T-helper 22 cell (primary cell): ENCODE measurements around the gene ASPSCR1.
"Not testable (repeated sequence)": the region's sequence is repeated elsewhere in the genome, so short reads cannot be mapped to it uniquely, and the experiment has no call there.

Experiments
- DNase-seq: peaks from one replicate; pipeline ENCODE4 v3.0.0-alpha.2; 2020; ENCODE audit warnings: low read depth

ASPSCR1 gene

GRCh38 chr17:81941484-81942166, 35.8 kb upstream of the ASPSCR1 start:
- no peak for DNase-seq

GRCh38 chr17:81942167-81942553, 35.3 kb upstream of the ASPSCR1 start:
- no peak for DNase-seq

GRCh38 chr17:81944858-81945257, 32.6 kb upstream of the ASPSCR1 start:
- DNase-seq = no peak

GRCh38 chr17:81947189-81947588, 30.2 kb upstream of the ASPSCR1 start, which contains the start of gene MYADML2:
MYADML2 (minus strand) TSS chr17:81947233; CDS start chr17:81941741, 5,492 bp downstream.
- no peak for DNase-seq

GRCh38 chr17:81948635-81949378, 28.6 kb upstream of the ASPSCR1 start:
- no peak for DNase-seq

GRCh38 chr17:81950501-81950900, 26.9 kb upstream of the ASPSCR1 start:
- no peak for DNase-seq

- no peak for DNase-seq
These were observed 25.4 kb upstream of the ASPSCR1 start for GRCh38 chr17:81951785-81952684.

GRCh38 chr17:81952792-81953228, 24.6 kb upstream of the ASPSCR1 start:
- DNase-seq = no peak

- DNase-seq = not testable (repeated sequence)
These were observed 24.0 kb upstream of the ASPSCR1 start for GRCh38 chr17:81953443-81953842.

- DNase-seq = no peak
These were observed 23.0 kb upstream of the ASPSCR1 start for GRCh38 chr17:81954131-81955057.

- no peak for DNase-seq
These were observed 22.3 kb upstream of the ASPSCR1 start for GRCh38 chr17:81955058-81955681.

GRCh38 chr17:81955756-81956544, 21.5 kb upstream of the ASPSCR1 start:
- no peak for DNase-seq

- no peak for DNase-seq
These were observed 20.5 kb upstream of the ASPSCR1 start for GRCh38 chr17:81956607-81957589.

GRCh38 chr17:81957691-81958432, 19.6 kb upstream of the ASPSCR1 start:
- DNase-seq = no peak

- DNase-seq = no peak
These were observed 18.6 kb upstream of the ASPSCR1 start for GRCh38 chr17:81958633-81959342.

GRCh38 chr17:81959362-81960129, 17.9 kb upstream of the ASPSCR1 start:
- DNase-seq = peak; percentile 70
